ENCODE results near the gene CHI3L1.

CHI3L1 gene

GRCh38 chr1:203149188-203149840 lies 37.2 kb downstream of the CHI3L1 start:
- DNase-seq: no peak

GRCh38 chr1:203148579-203148978 lies 37.9 kb downstream of the CHI3L1 start:
- DNase-seq: no peak

- no peak for DNase-seq
Observed at GRCh38 chr1:203148127-203148526, 38.4 kb downstream of the CHI3L1 start.

- peak; percentile 51 to 56 for DNase-seq
Observed at GRCh38 chr1:203147376-203147775, 39.1 kb downstream of the CHI3L1 start.

- peak in 1 of 2 donors; percentile 34 for DNase-seq
Observed at GRCh38 chr1:203146537-203146936, 40.0 kb downstream of the CHI3L1 start.

- DNase-seq: no peak
Observed at GRCh38 chr1:203146042-203146369, 40.5 kb downstream of the CHI3L1 start.

- no peak for DNase-seq
Observed at GRCh38 chr1:203145321-203146041, 41.0 kb downstream of the CHI3L1 start.

- peak; percentile 76 to 81 for DNase-seq
Observed at GRCh38 chr1:203144661-203145060, 41.8 kb downstream of the CHI3L1 start.

GRCh38 chr1:203143641-203144040 lies 42.9 kb downstream of the CHI3L1 start:
- DNase-seq: no peak

- DNase-seq: no peak
Observed at GRCh38 chr1:203142684-203143408, 43.7 kb downstream of the CHI3L1 start.

- DNase-seq: no peak
Observed at GRCh38 chr1:203142124-203142523, 44.4 kb downstream of the CHI3L1 start.

- DNase-seq: no peak
Observed at GRCh38 chr1:203140743-203141520, 45.6 kb downstream of the CHI3L1 start.

GRCh38 chr1:203139976-203140475 lies 46.5 kb downstream of the CHI3L1 start:
- DNase-seq: no peak

- no peak for DNase-seq
Observed at GRCh38 chr1:203138066-203138465, 48.4 kb downstream of the CHI3L1 start.

- DNase-seq: no peak
Observed at GRCh38 chr1:203137324-203137723, 49.2 kb downstream of the CHI3L1 start.

GRCh38 chr1:203136409-203137042 lies 50.0 kb downstream of the CHI3L1 start:
- no peak for DNase-seq

GRCh38 chr1:203135636-203136305 lies 50.7 kb downstream of the CHI3L1 start:
- DNase-seq: no peak

GRCh38 chr1:203133970-203134725 lies 52.4 kb downstream of the CHI3L1 start:
- DNase-seq: peak in 1 of 2 donors; percentile 62

GRCh38 chr1:203131548-203132200 lies 54.8 kb downstream of the CHI3L1 start:
- DNase-seq: no peak

GRCh38 chr1:203130358-203130985 lies 56.0 kb downstream of the CHI3L1 start:
- DNase-seq: no peak
